Urothelium cell line (cell line): ENCODE data around the gene SNTG2.

Experiments used
- DNase-seq: peaks from one replicate; pipeline ENCODE4 v3.0.0; 2011; ENCODE audit warnings: low spot score, mixed read lengths
- FAIRE-seq: peaks from 2 replicates; lab custom pipeline; 2011; peaks lifted over from hg19 to GRCh38; lab: Jason Lieb, UNC

SNTG2 gene

DNA sequence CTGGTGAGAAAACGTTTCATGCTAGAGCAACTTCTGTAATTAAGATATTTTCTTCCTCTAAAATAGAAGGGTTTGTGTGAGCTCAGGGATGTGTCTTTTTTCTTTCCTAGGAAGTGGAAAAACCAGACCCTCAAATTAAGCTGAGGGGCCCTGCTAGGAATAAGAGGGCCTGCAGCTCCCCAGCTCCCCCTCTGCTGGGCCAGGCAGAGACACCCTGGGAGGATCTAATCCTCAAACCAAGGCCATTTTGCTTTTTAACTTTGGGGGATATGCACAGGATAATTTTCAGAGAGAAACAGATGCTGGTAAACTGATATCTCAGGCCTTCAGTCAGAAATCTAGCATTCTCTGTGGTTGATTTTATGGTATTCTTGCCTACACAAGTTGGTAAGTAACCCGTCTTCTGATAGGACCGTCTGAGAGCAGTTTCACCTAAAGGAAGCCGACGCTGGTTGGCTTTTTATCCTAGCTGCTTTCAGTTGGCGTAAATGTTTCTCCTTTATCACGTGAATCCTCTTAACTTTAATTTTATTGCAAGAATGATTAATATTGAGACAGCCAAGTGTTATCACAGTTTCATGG, 34.8 kb downstream of the SNTG2 start:
- DNase-seq (no peak), FAIRE-seq (no peak)

GRCh38 chr2:987789-988188, 37.1 kb downstream of the SNTG2 start:
- DNase-seq (no peak), FAIRE-seq (no peak)

- no peak for DNase-seq
- FAIRE-seq = no peak
Measured at GRCh38 chr2:989781-990467, 39.3 kb downstream of the SNTG2 start.

DNA sequence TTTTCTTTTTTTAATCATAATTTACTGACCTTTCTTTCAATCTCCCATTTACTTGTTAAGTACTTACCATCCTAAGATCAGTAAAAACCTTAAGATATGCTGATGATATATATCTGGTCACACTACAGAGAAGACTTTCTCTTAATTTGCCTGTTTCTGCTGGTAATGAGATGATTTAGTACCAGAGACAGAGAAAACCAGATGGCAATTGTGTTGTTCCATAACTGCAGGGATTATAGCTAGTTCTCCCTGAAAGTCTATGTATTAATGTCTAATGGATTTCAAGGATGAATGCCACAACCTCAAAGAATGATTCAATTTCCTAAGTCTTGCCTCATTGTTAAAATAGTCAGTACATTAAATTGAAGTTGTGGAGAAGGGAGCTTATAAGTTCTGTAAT, 40.3 kb downstream of the SNTG2 start:
- no peak for DNase-seq
- no peak for FAIRE-seq

GRCh38 chr2:1002350-1002749, 51.7 kb downstream of the SNTG2 start:
- no peak for DNase-seq
- no peak for FAIRE-seq

- no peak for DNase-seq
- FAIRE-seq = no peak
Measured at GRCh38 chr2:1004398-1004797, 53.7 kb downstream of the SNTG2 start.

GRCh38 chr2:1010415-1010930, 59.8 kb downstream of the SNTG2 start:
- no peak for FAIRE-seq
- no peak for DNase-seq

GRCh38 chr2:1011006-1011405, 60.4 kb downstream of the SNTG2 start:
- no peak for FAIRE-seq
- DNase-seq = no peak

DNA sequence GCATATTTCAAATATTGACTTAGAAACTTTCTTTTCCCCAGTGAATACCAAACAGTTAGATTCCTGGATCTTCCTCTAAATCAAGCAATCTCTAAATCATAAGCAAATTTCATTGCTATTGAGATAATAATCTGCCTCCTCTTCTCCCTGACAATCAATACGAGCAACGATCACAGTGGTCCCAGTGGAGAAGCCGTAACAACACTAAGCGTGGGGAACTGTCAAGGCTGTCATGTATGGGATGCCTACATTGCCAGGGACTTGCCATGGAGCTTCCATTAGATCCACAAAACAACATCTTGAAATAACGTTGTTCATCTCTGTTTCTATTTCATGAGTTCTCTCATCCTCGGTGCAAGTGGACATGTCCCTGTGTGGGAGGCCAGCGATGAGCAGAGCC, 61.3 kb downstream of the SNTG2 start:
- FAIRE-seq = no peak
- no peak for DNase-seq

DNA sequence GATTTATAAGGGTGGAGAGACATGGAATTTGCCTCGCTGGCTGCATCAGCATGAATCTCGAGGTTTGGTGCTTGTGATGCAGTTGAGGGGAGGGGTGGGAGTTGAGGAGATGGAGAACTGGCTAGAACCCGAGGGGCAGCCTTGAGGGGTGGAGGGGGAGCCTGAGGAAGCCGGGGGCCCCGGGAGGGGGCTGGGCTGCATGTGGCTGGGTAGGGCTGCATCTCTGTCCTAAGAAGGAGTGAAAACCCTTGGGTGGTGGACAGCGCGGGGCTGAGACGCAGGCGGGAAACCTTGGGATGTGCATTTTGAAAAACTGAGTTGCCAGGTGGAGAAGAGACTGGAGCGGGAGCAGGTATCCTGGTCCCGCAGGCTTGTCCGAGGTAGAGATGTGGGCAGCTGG, 64.2 kb downstream of the SNTG2 start:
- no peak for DNase-seq
- no peak for FAIRE-seq

DNA sequence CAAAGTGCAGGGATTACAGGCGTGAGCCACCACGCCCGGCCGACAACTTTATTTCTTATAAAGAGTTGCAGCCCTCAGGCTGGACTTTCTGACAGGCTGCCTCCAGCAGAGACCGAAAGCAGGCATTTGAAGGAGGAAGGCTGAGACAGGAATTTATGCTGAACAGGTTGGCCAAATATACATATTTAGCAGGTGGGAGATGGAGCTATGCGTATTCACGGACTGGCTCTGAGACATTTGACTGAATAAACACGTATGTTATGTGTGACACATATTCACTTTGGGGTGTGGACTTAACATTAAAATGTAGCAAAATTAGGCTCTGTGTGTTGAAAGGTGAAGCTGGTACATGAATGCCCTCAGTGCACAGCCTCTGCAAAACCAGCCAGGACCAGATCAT, 65.9 kb downstream of the SNTG2 start:
- FAIRE-seq = no peak

GRCh38 chr2:1017827-1018226, 67.2 kb downstream of the SNTG2 start:
- FAIRE-seq (no peak), DNase-seq (no peak)

More for the DNA sequence above, 65.9 kb downstream of the SNTG2 start:
- DNase-seq = no peak

GRCh38 chr2:1020206-1020605, 69.6 kb downstream of the SNTG2 start:
- no peak for FAIRE-seq

GRCh38 chr2:1022178-1022577, 71.5 kb downstream of the SNTG2 start:
- FAIRE-seq (no peak), DNase-seq (no peak)

More at GRCh38 chr2:1020206-1020605, 69.6 kb downstream of the SNTG2 start:
- DNase-seq = no peak

DNA sequence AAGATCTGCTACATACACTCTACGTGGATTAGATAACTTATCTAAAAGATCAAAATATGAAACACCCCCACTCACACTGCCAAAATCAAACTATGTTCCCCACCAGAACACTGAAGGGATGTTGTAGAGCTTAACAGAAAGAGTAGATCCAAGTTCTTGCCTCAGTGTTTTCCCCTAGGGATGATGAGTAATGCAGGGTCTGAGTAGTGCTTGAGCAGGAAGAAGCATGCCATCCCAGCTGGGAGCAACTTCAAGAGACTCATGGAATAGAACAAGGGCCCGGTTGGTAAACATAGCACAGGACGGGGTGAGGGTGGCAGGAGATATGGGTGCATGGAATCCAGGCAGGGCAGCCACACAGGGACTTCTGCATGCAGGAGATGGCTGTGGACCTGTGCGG, 74.3 kb downstream of the SNTG2 start:
- FAIRE-seq = no peak
- no peak for DNase-seq

DNA sequence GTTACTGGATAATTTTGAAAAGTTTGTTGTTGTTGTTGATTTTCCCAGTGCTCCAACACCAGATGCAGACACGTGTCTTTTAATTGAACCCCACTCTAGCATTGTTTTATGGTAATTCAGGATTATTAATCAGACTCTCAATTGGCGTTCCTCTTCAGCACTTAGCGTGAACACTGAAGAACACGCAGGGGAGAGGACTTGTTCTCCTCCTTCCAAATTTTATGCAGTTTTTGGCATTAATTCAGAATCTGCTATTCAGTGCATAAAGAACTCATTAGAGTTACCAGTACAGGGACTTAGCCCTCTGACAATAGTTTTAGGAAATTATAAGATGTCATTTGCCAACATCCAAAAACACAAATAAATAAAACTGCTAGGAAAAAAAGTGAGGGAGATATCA, 75.5 kb downstream of the SNTG2 start:
- no peak for DNase-seq
- no peak for FAIRE-seq

DNA sequence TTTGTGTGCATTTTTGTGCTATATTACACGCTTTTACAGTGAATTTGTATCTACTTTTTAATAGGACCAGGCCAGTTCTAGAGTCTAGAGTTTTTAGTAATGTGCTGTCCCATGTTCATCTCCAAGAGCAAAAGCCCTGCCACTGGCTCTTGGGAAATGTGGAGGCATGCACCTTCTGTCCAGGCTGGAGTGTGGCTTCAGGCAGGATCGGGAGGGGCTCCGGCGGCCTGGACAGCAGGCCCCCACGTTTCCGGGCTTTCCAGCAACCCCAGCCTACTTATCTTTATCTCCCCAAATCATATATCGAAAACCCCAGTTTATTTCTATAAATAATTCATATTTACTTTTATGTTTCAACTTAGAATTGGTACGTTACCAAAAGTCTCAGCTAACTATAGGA, 78.2 kb downstream of the SNTG2 start:
- DNase-seq = no peak
- FAIRE-seq = no peak

DNA sequence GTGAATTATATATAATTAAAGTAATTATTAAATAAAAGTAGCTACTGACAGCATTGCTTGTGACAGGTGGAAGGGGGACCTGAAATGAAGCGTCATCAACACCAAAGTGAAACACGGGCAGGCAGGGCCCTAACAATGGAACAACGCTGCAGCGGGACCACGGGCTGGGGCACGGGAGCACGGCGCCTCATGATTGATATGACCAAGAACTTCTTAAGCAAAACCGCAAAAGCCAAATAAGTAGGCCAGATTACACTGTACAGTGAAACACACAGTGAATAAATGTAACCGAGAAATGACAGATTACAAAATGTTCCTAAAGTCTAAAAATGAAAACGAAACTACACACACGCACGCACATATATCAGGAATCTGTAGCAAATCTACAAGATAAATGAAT, 81.4 kb downstream of the SNTG2 start:
- FAIRE-seq (no peak), DNase-seq (no peak)

DNA sequence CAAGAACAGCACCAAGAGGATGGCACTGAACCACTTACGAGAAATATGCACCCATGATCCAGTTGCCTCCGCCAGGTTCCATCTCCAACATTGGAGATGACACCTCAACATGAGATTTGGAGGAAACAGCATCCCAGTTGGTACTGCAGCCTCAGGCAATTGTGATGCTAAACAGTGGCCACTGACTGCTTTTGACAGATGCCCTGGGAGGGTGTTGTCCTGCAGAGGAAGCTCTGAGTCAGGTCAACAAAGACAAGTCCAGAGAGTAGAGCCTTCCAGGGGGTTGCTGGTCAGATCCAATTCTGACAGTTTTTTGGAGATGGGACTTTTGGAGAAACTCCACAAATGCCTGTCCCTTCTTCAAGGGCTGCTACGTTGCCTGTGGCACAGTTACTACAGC, 82.4 kb downstream of the SNTG2 start:
- FAIRE-seq = no peak

DNA sequence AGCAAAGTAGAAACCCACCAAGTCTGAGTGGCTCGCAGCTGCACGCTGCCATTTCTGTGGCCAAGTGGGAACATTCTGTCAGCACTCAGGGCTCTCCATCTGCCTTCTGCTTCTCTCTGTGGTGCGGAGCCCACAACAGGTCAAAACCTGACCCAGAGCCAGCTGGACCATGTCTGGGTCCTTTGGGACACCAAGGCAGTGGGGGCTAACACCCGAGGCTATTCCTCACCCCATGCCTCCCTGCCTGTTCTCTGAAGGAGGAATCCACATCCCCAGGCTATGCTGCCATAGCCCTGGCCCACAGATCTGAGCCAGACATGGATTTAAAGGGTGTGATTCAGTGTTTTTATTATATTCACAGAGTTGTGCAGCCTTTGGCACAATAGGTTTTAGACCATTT, 86.4 kb downstream of the SNTG2 start:
- DNase-seq = no peak
- no peak for FAIRE-seq

More for the DNA sequence above, 82.4 kb downstream of the SNTG2 start:
- no peak for DNase-seq

GRCh38 chr2:1039549-1039948, 88.9 kb downstream of the SNTG2 start:
- no peak for DNase-seq
- no peak for FAIRE-seq

DNA sequence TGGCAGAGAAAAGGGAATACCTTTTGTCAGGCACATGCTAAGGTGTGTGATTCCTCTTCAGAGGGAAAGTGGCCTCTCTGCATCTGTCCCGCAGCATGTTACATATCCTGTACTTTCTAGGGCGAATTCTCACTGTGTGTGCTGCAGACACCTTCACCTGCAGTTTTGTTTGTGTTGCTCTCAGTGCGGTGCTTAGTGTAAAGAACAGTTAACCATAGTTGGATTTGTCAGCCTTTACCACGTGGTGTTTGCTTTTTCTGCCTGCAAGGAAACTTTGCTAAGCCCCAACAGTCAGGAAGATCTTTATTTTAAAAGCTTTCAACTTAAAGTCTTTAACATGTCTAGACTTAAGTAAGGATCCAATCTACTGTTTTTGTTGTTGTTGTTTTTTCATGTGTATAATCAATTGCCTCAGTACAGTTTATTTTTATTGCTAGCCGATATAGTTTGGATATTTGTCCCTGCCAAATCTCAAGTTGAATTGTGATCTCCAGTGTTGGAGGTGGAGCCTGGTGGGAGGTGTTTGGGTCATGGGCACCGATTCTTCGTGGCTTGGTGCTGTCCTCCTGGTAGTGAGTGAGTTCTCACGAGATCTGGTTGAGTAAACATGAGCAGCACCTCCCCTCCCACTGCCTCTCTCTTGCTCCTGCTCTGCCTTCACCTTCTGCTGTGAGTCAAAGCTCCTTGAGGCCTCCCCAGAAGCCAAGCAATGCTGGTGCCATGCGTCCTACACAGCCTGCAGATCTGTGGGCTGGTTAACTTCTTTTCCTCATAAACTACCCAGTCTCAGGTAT, 90.6 kb downstream of the SNTG2 start:
- FAIRE-seq (no peak), DNase-seq (no peak)
